Astrocyte (in vitro differentiated cells and primary cell): ENCODE data around the gene BEST4.

Experiments used
- CTCF ChIP-seq: IDR thresholded peaks from 2 replicates; pipeline ENCODE4 v1.5.1; 2011; ENCODE audit warnings: low read depth, mild to moderate bottlenecking, inconsistent platforms, low read length, moderate library complexity; ENCODE audit not compliant: insufficient read depth
- EZH2 ChIP-seq: IDR thresholded peaks from 2 replicates; pipeline ENCODE4 v1.6.1; 2012; ENCODE audit warnings: mild to moderate bottlenecking, low read length, inconsistent platforms; ENCODE audit not compliant: insufficient read depth

GRCh38 chr1:44777547-44777946, 10.4 kb downstream of the BEST4 start:
- TF ChIP-seq CTCF (no peak), EZH2 (no peak)
